ENCODE measurements around the gene EXO5. TPM values are rescaled to one million over a fixed set of nuclear protein-coding genes. Genes with fewer than 3 reads are reported as not detected.
A peak's percentile ranks its signal among the peaks of the same experiment; 100 is the strongest.

EXO5 gene
- total and polyA plus RNA-seq, 2 of the 13 experiments (the other 11 are each of a cell fraction or from before 2014, with no cell fraction given) = 9.9 to 20.5 TPM

- TF ChIP-seq PAXIP1 (CRISPR knock-in tag; conservative IDR thresholded peaks at IDR 0.05) (peak; percentile 92), ZNF678 (CRISPR knock-in tag; IDR thresholded peaks at IDR 0.05) (no peak), MXD4 (CRISPR knock-in tag; IDR thresholded peaks at IDR 0.05) (no peak), TBX2 (CRISPR knock-in tag; IDR thresholded peaks at IDR 0.05; ENCODE audit: borderline replicate concordance) (no peak; the same call in 1 of the 2 replicates), ZNF674 (CRISPR knock-in tag; IDR thresholded peaks at IDR 0.05; ENCODE audit: low read depth) (no peak), MXD1 (CRISPR knock-in tag; IDR thresholded peaks at IDR 0.05) (no peak), PRDM4 (CRISPR knock-in tag; IDR thresholded peaks at IDR 0.05; ENCODE audit: borderline replicate concordance) (no peak), ZBTB49 (CRISPR knock-in tag; IDR thresholded peaks at IDR 0.05; ENCODE audit: borderline replicate concordance) (no peak), ZNF142 (CRISPR knock-in tag; IDR thresholded peaks at IDR 0.05) (no peak), REL (CRISPR knock-in tag; conservative IDR thresholded peaks at IDR 0.05) (no peak), RXRB (CRISPR knock-in tag; IDR thresholded peaks at IDR 0.05; ENCODE audit: borderline replicate concordance) (peak; percentile 70), AGO1 (IDR thresholded peaks at IDR 0.05; ENCODE audit: low read depth, low read length, poor library complexity, severe bottlenecking) (no peak), ISL2 (CRISPR knock-in tag; IDR thresholded peaks at IDR 0.05) (peak; percentile 88), ZNF44 (CRISPR knock-in tag; IDR thresholded peaks at IDR 0.05) (no peak)
Measured at GRCh38 chr1:40535732-40536131, 27.2 kb downstream of the EXO5 start (continued).
